ENCODE results near the gene ZSCAN20.

ZSCAN20 gene

DNA sequence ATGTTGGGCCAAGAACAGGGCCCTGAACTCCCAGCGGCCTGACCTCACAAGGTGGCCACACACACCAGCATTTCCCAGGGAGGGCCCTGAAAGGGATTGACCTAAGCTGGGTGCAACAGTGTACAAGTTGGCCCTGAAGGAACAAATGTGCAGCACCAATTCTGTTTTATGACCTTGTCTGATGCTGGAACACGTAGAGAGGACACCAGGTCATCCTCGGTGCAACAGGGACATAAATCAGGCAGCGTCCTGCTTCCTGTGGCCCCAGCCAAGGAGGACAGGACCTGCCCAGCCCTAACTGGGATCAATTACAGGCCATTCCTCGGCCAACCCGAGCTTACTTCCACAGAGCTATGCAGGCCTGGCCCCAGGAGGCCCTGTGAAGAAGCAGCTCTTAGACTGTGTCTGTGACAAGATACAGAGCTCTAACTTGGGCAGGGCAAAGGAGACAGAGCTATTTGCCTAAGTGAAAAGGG, 28.7 kb upstream of the ZSCAN20 start:
- DNase-seq (ENCODE audit: low spot score): no peak

DNA sequence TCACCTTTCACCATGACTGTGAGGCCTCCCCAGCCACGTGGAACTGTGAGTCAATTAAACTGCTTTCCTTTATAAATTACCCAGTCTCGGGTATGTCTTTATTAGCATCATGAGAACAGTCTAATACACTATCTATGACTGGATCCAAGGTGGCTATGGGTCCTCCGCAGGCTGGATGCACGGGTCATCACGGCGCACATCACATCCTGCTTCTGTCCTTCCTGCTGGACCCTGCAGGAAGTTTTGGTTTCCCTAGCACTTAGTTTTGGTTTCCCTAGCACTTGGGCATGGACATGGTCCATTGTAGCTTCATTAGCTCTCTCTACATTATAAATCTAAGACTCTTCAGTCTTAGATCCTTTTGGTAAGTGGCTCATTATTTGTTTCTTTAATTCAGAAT, 27.3 kb upstream of the ZSCAN20 start:
- DNase-seq (ENCODE audit: low spot score): no peak

DNA sequence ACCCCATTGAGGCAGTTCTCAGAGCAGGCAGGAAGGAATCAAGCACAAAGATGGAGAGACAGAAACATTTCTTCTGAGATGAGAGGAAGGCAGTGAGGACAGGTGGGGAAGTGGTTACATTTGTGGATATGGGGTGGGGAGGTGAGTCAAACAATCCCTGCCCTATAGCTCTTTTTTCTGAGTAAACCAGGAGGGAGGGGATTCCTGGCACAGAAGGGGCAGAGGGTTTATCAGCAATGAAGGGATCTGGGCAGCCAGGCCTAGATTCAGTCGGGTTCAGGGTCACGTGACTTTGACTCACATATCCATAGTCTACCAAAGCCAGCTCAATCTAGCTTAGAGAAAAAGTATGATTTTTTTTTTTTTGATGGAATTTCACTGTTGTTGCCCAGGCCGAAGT, 25.9 kb upstream of the ZSCAN20 start:
- no peak for DNase-seq (ENCODE audit: low spot score)

DNA sequence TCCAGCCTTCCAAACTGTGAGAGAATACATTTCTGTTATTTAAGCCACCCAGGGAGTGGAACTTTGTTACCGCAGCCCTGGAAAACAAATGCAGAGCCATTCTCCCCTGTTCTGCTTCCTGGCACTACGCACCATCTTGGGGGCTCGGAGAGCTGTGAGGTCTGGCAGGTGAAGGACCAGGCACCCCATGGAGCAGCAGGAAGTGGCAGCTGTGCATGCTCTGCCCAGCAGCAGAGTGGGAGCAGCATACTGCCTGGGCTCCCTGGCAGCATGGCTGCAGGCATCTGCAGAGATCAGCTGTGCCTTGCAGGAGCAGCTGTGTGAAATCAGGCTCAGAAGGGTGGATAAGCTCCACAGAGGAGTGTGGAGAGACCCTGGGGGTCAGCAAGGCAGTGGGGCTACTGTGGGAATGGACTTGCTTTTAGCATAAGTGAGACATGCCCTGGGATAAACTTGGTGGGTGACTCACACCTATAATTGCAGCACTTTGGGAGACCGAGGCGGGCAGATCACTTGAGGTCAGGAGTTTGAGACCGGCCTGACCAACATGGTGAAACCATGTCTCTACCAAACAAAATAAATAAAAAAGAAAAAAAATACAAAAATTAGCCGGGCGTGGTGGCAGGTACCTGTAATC, 17.7 kb upstream of the ZSCAN20 start:
- DNase-seq (ENCODE audit: low spot score): no peak

DNA sequence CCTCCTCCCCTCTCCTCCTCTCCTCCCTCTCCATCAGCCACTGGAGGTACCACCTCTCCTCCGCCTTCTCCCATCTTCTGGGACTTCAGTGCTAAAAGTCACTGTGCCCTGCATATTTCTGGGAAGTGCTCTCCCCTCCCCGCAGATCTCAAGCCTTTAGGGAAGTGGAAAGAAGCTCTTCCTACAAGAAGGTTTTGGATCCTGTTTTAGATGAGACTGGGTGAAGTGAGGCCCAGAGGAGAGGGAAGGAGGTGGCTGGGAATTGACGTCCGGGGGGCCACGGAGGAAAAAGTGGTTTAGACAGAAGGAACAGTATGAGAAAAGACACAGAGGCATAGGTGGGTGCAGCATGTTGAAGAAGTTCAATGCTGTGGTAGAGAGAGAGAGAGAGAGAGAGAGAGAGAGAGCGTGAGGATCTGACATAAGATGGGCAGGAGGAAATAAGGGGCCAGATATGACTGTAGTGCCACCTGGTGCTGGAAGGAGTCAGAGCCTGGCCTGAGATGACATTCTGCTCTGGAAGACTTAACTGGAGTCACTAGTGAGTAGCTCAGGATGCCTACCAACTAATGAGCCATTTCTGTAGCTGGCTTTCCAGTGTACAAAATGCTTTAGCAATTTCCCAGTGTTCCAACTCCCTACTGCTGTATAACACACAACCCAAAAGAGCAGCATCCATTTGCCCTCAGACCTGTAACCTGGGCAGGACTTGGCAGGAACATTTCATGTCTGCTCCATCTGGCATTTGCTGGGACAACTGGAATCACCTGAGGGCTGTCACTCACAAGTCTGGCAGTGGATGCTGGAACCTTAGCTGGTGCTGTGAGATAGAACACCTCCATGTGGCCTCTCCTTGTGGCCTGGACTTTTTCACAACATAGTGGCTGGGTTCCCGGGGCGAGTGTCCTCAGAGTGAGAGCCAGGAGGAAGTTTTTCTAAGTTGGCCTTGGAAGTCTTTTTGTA, 16.6 kb upstream of the ZSCAN20 start:
- peak; percentile 33 for DNase-seq (ENCODE audit: low spot score)

DNA sequence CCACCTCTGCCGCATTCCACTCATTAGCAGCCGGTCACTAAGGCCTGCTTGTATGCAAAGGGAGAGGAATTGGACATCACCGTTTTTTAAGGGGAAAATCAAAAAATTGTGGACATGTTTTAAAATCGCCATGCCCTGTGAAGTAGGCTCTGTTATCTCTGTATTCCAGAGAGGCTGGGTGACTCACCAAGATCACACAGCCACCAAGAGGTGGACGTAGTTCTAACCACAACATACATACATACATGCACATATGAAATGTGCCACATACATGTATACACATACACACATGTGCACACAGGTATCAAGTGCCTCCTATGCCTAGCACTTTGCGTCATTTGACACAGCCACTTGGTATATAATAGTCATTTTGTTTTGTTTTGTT, 16.0 kb upstream of the ZSCAN20 start:
- no peak for DNase-seq (ENCODE audit: low spot score)

DNA sequence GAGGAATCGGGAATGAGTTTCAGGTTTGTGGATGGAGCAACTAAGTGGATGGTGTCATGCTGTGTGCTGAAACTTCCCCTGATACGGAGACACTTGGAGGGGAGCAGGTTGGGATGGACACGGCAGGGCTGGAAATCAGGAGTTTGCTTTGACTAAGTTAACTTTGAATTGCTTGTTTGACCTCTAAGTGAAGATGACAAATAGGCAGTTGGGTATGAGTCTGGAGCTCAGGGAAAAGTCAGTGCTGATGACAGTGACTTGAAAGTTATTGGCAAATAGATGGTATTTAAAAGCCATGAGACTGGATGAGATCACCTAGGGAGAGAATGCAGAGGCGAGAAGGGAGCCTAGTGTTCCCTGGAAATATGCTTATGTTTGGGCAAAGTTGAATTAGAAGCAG, 12.8 kb upstream of the ZSCAN20 start:
- no peak for DNase-seq (ENCODE audit: low spot score)

DNA sequence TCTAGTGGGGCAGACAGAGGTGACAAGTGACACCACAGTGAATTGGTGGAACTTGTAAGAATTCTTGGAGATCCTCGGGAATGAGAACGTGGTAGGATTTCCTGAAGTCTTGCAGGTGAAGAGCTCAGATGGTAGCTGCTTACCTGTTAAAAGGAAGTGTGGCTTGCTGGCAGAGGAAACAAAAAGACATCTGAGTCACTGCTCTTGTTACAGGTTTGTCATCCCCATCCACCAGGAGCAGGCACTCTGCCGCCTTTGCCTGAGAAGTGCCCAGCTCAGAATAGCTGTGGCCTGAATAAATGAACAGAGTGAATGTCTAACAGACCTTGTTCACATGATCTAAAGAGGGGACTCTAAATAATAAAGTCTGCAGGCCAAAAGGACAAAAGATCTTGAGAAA, 12.3 kb upstream of the ZSCAN20 start:
- no peak for DNase-seq (ENCODE audit: low spot score)

DNA sequence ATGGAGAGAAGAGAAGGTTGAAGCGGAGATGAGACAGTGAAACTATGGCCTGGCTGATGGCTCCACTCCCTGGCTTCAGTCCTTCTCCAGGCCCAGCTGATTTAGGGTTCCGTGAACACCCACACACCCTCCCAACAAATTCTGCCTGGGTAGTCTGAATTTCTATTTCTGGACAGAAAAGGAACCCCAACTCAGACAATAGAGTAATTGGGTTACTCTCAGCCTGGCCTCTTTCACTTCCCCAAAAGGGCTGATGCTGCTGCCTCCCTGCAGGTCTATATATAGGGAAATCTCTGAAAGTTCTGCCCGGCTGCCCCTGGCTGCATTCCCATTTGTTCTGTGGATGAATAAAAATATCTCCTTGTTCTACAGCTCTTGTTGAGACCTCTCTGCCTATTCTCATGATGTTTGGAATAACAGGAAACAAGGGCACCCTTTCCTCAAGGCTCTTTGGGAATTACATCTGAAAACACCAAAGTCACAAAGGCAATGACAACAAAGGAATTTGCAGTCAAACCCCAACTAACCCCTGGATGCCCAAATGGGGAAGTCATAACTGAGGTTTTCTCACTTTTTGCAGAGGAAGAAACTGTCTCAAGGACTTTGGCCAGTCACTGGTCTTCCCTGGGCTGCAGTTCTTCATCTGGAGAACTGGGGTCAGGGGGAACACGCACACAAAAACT, 11.4 kb upstream of the ZSCAN20 start:
- no peak for DNase-seq (ENCODE audit: low spot score)

DNA sequence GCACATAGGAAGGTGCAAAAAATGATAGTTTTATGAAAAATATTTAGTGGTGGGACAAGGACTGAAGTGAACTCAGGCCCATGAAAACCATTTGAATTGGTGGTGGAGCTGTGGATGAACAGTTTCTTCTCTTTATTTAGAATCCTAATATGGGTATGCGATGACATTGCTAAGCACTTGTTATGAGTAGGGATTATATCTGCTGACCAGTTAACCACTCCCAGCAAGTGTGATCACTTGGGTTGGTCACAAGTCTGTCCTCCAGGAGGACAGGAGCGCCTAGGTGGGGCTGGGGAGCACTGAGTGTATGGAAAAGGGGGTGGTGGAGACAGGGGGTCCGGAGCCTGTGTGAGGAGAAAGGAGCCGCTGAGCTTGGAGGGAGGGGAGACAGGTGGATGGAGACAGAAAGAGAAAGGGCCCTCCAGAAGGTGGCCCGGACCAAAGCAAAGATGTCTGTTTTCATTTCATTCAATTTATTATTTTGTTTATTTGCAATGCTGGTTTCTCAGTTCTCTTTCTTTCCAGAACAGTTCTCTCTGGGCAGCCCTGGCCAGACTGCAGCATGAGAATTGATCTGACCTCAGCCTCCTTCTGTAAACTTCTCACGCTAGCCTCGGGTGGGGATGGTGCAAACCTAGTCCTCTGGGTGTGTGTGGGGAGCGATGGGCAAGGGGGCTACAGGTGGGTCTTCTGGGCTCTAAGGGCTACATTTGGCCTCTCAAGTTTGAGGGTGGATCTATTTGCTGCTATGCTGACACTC, 9.9 kb upstream of the ZSCAN20 start:
- DNase-seq (ENCODE audit: low spot score): no peak

DNA sequence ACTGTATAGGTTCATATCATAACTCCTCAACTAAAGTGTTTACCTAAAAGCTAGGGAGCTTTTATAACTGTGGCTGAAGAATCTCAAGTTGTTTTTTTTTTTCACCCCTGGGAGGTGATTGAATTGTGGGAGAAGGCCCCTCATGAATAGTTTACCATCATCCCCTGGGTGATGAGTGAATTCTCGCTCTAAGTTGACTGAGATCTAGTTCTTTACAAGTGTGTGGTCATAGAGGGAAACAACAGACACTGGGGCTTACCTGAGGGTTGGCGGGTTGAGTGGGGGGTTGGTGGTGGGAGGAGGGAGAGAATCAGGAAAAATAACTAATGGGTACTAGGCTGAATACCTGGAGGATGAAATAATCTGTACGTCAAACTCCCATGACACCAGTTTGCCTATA, 7.9 kb upstream of the ZSCAN20 start:
- no peak for DNase-seq (ENCODE audit: low spot score)

DNA sequence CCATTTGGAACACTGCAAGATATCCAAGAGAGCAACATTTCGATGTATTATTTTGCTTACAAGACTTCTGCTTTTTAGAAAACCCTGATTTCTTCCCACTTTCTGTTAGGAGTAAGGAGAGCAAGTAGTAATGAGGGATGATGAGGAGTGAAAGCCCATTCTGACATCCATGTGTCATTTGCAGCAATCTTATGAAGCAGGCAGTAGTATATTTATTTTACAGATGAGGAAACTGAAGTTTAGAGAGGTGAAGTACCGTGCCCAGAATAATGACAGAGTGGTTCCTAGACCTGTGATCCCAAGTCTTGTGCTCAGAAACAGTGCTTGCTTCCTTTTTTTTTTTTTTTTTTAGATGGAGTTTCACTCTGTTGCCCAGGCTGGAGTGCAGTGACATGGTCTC, 7.1 kb upstream of the ZSCAN20 start:
- DNase-seq (ENCODE audit: low spot score): no peak

DNA sequence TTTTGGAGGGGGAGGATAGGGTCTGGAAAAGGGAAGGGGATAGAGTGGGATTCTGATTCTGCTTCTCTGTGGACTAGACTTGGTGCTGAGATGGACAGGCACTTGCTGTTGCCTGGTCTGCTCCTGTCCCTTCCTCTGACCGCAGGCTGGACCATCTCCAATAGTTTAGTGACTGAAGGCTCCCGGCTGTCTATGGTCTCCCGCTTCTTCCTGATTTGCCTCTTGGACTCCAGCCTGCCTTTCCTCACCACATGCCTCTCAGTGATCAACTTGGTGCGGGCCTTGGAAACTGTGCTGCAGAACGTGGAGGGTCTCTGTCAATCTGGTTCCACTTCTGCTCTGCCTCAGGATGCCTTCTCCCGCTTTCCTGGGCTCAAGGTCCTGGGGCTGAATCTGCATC, 6.3 kb upstream of the ZSCAN20 start:
- DNase-seq (ENCODE audit: low spot score): no peak

DNA sequence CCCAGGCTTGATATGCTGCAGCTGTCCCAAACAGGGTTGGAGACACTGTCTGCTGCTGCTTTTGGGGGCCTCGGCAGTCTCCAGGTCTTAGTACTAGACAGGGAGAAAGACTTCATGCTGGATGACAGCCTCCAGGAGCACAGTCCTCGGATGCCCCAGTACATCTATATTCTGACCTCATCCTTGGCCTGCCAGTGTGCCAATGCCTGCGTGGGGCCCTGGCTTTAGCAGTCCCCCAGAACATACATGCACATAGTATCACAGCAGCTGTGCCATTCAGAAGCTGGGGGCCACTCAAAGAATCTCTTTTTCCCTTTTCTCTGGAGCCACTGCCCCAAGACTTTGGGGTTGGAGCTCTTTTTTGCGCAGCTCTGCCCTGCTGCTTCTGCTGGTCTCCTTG, 4.4 kb upstream of the ZSCAN20 start:
- no peak for DNase-seq (ENCODE audit: low spot score)

DNA sequence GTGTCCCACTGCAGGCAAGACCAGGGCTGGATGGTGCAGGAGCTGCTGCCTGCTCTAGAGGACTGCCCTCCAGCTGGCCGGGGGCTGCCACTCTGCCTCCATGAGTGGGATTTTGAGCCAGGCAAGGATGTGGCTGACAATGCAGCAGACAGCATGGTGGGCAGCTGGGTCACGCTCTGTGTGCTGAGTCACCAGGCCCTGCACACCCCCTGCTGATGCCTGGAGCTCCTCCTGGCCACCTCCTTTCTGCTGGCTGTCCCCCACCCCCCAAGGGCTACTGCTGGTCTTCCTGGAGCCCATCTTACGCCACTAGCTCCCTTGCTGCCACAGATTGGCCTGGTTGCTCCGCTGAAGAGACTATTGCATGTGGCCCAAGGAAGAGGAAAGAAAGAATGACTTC, 3.9 kb upstream of the ZSCAN20 start:
- no peak for DNase-seq (ENCODE audit: low spot score)

DNA sequence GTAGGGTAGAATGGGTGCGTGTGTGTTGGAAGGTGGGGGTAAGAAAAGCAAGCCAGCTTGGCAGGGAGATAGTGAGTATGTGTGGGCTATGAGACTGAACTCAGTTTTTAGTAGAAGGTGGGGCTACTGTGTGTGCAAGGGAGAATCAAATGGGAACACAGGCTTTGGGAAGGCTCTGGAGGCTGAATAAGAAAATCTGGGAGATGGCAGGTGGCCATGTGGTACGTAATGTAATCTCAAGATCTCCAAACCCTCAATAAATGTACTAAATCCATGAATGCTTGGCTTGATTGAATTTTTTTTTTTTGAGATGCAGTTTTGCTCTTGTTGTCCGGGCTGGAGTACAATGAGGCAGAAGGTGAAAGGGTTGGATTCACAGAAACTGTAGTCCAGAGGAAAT, 3.5 kb upstream of the ZSCAN20 start:
- DNase-seq (ENCODE audit: low spot score): no peak

DNA sequence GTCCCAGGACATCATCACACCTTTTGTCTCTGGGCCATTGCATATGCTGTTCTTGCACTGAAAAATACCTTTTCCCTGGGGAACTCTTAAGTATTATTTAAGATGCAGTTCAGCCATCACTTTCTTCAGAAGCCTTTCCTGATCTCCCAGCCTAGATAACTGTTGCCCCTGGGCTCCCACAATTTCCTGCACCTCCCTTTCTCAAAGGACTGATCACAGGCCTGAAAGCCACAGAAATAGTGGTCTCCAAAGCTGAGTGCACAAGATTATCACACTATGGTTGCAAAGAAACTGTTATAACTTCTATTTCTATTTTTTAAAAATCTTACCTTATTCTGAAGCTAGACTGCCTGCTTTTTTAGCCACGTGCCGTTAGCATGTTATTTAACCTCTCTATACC, 2.8 kb upstream of the ZSCAN20 start:
- no peak for DNase-seq (ENCODE audit: low spot score)

DNA sequence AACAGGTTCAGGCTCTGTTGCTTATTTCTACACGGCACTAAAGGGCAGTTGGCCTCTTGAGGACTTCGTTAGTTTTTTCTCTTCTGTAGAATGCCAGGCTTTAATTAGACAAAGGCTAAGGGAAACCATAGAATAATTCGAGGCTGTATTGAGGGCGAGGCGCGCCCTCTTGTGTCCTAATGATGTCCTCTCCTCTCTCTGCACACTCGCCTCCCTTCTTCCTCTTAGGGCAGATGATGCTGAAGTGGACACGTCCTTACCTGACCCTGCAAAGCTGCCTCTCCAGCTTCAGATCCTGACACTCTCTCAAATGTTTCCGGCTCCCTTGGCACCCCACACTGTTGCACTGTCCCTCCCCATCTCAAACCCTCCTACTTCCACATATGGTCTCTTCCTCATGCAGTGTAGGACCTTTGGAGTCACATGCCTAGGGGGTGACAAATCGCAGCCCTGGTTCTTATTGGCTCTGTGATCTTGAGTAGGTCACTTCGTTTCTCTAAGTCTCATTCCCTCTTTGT, 1.9 kb upstream of the ZSCAN20 start:
- peak; percentile 41 for DNase-seq (ENCODE audit: low spot score)

DNA sequence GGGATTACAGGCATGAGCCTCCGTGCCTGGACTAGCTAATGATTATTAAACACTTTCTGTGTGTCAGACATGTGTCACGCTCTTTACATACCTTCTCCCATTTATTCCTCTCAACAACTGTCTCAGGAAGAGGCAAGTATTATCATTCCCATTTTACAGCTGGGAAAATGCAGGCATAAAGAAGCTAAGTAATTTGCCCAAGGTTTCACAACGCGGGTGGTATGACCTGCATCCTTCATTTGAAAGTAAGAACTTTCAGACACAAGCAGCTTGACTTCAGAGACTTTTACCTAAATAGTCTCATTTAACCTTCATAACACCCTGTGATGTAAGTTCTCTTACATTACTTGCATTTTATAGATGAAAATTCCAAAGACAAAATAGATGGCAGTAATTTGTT, 1.0 kb upstream of the ZSCAN20 start:
- no peak for DNase-seq (ENCODE audit: low spot score)

DNA sequence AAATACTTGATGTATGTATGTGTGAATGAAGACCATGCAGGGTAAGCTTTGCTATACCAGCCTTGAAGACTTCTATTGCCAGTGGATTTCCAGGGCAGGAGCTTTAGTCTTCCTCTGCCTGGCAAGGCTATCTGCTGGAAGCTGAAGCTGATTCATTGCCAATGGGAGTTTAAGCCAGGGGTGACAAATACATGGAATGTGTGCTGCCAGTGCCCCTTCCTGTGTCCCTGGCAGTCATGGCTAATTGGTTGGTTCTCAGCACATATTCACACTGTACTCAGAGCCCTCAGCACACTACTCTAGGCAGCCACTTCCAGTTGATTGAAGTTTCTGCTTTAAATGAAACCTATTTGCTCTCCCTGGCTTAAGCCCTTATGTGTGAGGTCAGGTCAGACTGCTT, 1.5 kb downstream of the ZSCAN20 start:
- no peak for DNase-seq (ENCODE audit: low spot score)

DNA sequence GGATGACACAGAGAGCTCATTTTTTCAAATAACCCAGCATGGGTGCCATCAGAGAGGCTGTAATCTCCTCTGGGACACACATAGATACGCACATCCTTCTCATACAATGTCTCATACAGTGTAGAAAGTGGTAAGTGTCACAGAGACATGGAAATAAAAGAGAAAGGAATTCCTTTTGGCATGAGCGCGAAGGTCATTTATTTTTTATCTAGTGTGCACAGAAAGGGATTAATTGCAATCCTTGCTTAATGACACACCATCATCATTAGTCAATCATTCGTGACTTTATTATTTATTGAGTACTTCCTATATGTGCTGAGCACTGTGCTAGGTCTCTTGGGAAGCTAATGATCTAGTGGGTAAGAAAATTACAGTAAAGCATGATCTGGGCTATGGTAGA, 5.0 kb downstream of the ZSCAN20 start:
- DNase-seq (ENCODE audit: low spot score): no peak

DNA sequence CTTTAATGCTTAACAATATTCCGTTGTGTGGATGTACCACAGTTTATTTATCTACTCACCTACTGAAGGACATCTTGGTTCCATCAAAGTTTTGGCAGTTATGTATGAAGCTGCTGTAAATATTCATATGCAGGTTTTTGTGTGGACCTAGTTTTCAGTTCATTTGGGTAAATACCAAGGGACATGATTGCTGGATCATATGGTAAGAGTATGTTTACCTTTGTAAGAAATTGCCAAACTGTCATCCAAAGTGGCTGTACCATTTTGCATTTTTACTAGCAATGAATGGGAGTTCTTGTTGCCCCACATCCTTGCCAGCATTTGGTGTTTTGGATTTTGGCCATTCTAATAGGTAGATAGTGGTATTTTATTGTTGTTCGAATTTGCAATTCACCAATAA, 10.0 kb downstream of the ZSCAN20 start:
- DNase-seq (ENCODE audit: low spot score): no peak
